MM.1S (cell line): Measurements from ENCODE around the gene PANK2.

Experiments
- DNase-seq: peaks from one replicate; pipeline ENCODE4 v3.0.0-alpha.2; 2015
- H2AFZ ChIP-seq: fragments of 300-600 bp; sonication (generic); 2 replicates; pipeline ENCODE4 v1.6.0; 2016; ENCODE audit warnings: antibody characterized with exemption, low read length
- H3F3A ChIP-seq: fragments of 300-600 bp; sonication (generic); 2 replicates; pipeline ENCODE4 v1.6.1; 2016; ENCODE audit warnings: mild to moderate bottlenecking, antibody characterized with exemption, low read length, moderate library complexity, mixed read lengths; ENCODE audit not compliant: insufficient read depth
- H3K27ac ChIP-seq: fragments of 300-600 bp; sonication (generic); 2 replicates; pipeline ENCODE4 v1.5.1; 2016; ENCODE audit warnings: mild to moderate bottlenecking, low read length
- H3K27me3 ChIP-seq: fragments of 300-600 bp; sonication (generic); replicated peaks from 2 replicates; pipeline ENCODE4 v1.6.0; 2016; ENCODE audit warnings: low read length; ENCODE audit not compliant: insufficient read depth
- H3K36me3 ChIP-seq: fragments of 300-600 bp; sonication (generic); replicated peaks from 2 replicates; pipeline ENCODE4 v1.6.1; 2016; ENCODE audit warnings: mild to moderate bottlenecking, low read length, mixed read lengths; ENCODE audit not compliant: insufficient read depth
- H3K4me1 ChIP-seq: fragments of 300-600 bp; sonication (generic); 2 replicates; pipeline ENCODE4 v1.6.1; 2016; ENCODE audit warnings: low read length, mixed read lengths
- H3K4me2 ChIP-seq: fragments of 300-600 bp; sonication (generic); 2 replicates; pipeline ENCODE4 v1.6.0; 2016; ENCODE audit warnings: low read depth, low read length
- H3K4me3 ChIP-seq: fragments of 300-600 bp; sonication (generic); 2 replicates; pipeline ENCODE4 v1.5.1; 2016; ENCODE audit warnings: low read length, mixed read lengths
- H3K79me2 ChIP-seq: fragments of 300-600 bp; sonication (generic); 2 replicates; pipeline ENCODE4 v1.6.1; 2016; ENCODE audit warnings: mixed run types, low read length, mixed read lengths
- H3K9ac ChIP-seq: fragments of 300-600 bp; sonication (generic); 2 replicates; pipeline ENCODE4 v1.6.1; 2016; ENCODE audit warnings: low read length, mixed read lengths
- H3K9me2 ChIP-seq: fragments of 300-600 bp; sonication (generic); replicated peaks from 2 replicates; pipeline ENCODE4 v1.6.1; 2016; ENCODE audit warnings: mild to moderate bottlenecking, low read length, mixed read lengths; ENCODE audit not compliant: insufficient read depth
- H3K9me3 ChIP-seq: fragments of 300-600 bp; sonication (generic); replicated peaks from 2 replicates; pipeline ENCODE4 v1.6.1; 2016; ENCODE audit warnings: mild to moderate bottlenecking, low read length, mixed read lengths; ENCODE audit not compliant: insufficient read depth
- H4K20me1 ChIP-seq: fragments of 300-600 bp; sonication (generic); 2 replicates; pipeline ENCODE4 v1.6.1; 2016; ENCODE audit warnings: mild to moderate bottlenecking, low read length, moderate library complexity, mixed read lengths; ENCODE audit not compliant: insufficient read depth
- EZH2 ChIP-seq: fragments of 300-600 bp; sonication (generic); optimal IDR thresholded peaks from 2 replicates; pipeline ENCODE3; 2017; ENCODE audit warnings: low read depth, mild to moderate bottlenecking, antibody characterized with exemption, low read length, mixed read lengths
- EZH2phosphoT487 ChIP-seq: fragments of 300-600 bp; sonication (generic); IDR thresholded peaks from 2 replicates; pipeline ENCODE4 v1.6.1; 2018; ENCODE audit warnings: antibody characterized with exemption, low read length
- TF ChIP-seq, protein P1 (sequence below): fragments of 300-600 bp; sonication (generic); IDR thresholded peaks from 2 replicates; pipeline ENCODE4 v1.5.1; 2016; ENCODE audit warnings: antibody characterized with exemption, low read length, mixed read lengths

The PANK2 gene

DNA sequence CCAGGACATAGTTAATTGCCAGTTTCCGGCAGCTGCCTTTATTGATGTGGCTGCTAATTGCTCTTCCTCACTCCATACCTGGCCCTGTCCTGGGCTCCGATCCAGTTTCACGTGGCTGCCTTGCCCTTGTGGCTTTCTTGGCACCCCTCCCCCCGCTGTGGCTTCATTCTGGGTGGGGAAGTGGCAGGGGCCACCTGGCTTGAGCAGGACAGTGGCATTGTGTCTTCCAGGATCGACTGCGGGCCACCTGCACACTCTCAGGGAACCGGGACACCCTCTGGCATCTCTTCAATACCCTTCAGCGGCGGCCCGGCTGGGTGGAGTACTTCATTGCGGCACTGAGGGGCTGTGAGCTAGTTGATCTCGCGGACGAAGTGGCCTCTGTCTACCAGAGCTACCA lies 31.8 kb upstream of the PANK2 start:
- Histone ChIP-seq H3K9ac (no peak overlapping the region), H3K79me2 (peaks cover 9% of the 10 kb centered on the region), H3K27ac (no peak overlapping the region), H3K9me3 (no peaks in the 10 kb centered on the region), H3K36me3 (peaks cover 9% of the 10 kb centered on the region; the same call in 1 of the 2 replicates), H3K27me3 (no peaks in the 10 kb centered on the region), H2AFZ (no peak overlapping the region), H3K4me1 (no peaks in the 10 kb centered on the region), H4K20me1 (no peaks in the 10 kb centered on the region), H3K4me3 (no peak overlapping the region), H3K4me2 (no peak overlapping the region), H3F3A (no peaks in the 10 kb centered on the region; the same call in 1 of the 2 replicates), H3K9me2 (no peaks in the 10 kb centered on the region)
- TF ChIP-seq EZH2, result no peak
- TF ChIP-seq, protein P1, sequence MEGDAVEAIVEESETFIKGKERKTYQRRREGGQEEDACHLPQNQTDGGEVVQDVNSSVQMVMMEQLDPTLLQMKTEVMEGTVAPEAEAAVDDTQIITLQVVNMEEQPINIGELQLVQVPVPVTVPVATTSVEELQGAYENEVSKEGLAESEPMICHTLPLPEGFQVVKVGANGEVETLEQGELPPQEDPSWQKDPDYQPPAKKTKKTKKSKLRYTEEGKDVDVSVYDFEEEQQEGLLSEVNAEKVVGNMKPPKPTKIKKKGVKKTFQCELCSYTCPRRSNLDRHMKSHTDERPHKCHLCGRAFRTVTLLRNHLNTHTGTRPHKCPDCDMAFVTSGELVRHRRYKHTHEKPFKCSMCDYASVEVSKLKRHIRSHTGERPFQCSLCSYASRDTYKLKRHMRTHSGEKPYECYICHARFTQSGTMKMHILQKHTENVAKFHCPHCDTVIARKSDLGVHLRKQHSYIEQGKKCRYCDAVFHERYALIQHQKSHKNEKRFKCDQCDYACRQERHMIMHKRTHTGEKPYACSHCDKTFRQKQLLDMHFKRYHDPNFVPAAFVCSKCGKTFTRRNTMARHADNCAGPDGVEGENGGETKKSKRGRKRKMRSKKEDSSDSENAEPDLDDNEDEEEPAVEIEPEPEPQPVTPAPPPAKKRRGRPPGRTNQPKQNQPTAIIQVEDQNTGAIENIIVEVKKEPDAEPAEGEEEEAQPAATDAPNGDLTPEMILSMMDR, result no peak
- no peak for TF ChIP-seq EZH2phosphoT487
- DNase-seq, result no peak

DNA sequence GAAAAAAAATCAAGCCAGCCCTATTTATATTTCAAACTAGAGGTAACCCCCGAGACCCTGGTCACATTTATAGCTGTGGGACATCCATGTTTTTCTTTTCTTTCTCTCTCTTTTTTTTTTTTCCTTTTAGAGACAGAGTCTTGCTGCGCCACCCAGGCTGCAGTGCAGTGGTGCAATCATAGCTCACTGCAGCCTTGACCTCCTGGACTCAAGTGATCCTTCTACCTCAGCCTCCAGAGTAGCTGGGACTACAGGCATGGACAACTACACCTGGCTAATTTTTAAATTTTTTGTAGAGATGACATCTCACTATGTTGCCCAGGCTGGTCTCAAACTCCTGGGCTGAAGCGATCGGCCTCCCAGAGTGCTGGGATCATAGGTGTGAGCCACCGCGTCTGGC lies 30.5 kb upstream of the PANK2 start:
- Histone ChIP-seq H3K36me3 (peaks cover 10% of the 10 kb centered on the region; the same call in 1 of the 2 replicates), H3K27ac (no peak overlapping the region)

DNA sequence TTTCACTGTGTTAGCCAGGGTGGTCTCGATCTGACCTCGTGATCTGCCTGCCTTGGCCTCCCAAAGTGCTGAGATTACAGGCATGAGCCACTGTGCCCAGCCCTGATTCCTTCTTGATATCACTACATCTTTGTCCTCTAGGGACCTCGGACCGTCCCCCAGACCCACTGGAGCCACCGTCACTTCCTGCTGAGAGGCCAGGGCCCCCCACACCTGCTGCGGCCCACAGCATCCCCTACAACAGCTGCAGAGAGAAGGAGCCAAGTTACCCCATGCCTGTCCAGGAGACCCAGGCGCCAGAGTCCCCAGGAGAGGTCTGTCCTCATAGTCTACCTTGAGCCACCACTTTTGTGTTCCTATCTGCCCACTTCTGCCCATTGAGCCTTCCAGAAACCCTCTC lies 28.0 kb upstream of the PANK2 start:
- Histone ChIP-seq H3K79me2 (0 out of 2 replicates have a peak, but pooled peaks cover 2% of the 10 kb centered on the region), H3K36me3 (peaks cover 10% of the 10 kb centered on the region; the same call in 1 of the 2 replicates)

More for the DNA sequence above, 30.5 kb upstream of the PANK2 start:
- no peak overlapping the region for H3K4me3 ChIP-seq
- no peak for DNase-seq
- no peak for TF ChIP-seq EZH2phosphoT487
- TF ChIP-seq, protein P1, result no peak
- H3K4me1 ChIP-seq, result no peaks in the 10 kb centered on the region
- no peaks in the 10 kb centered on the region for H3K9me3 ChIP-seq
- H3K27me3 ChIP-seq, result no peaks in the 10 kb centered on the region
- no peaks in the 10 kb centered on the region for H3K9me2 ChIP-seq
- no peak overlapping the region for H2AFZ ChIP-seq
- H3K79me2 ChIP-seq, result peaks cover 9% of the 10 kb centered on the region
- no peak overlapping the region for H3K9ac ChIP-seq
- no peaks in the 10 kb centered on the region; the same call in 1 of the 2 replicates for H3F3A ChIP-seq
- no peaks in the 10 kb centered on the region for H4K20me1 ChIP-seq
- H3K4me2 ChIP-seq, result no peak overlapping the region

More for the DNA sequence above, 28.0 kb upstream of the PANK2 start:
- TF ChIP-seq, protein P1, result no peak
- Histone ChIP-seq H3K4me1 (no peaks in the 10 kb centered on the region), H3K27ac (no peak overlapping the region), H3K4me2 (no peak overlapping the region), H3K9ac (no peak overlapping the region), H3K4me3 (no peak overlapping the region), H2AFZ (no peak overlapping the region), H4K20me1 (no peaks in the 10 kb centered on the region), H3F3A (no peaks in the 10 kb centered on the region), H3K27me3 (no peaks in the 10 kb centered on the region), H3K9me2 (no peaks in the 10 kb centered on the region), H3K9me3 (no peaks in the 10 kb centered on the region)
- no peak for DNase-seq
